ENCODE results near the gene PRR7. TPM values are rescaled to one million over a fixed set of nuclear protein-coding genes. Genes with fewer than 3 reads are reported as not detected.

PRR7 gene
- total and polyA plus RNA-seq, 2 of the 13 experiments (the other 11 are each of a cell fraction or from before 2014, with no cell fraction given): 4.8 to 5.0 TPM

DNA sequence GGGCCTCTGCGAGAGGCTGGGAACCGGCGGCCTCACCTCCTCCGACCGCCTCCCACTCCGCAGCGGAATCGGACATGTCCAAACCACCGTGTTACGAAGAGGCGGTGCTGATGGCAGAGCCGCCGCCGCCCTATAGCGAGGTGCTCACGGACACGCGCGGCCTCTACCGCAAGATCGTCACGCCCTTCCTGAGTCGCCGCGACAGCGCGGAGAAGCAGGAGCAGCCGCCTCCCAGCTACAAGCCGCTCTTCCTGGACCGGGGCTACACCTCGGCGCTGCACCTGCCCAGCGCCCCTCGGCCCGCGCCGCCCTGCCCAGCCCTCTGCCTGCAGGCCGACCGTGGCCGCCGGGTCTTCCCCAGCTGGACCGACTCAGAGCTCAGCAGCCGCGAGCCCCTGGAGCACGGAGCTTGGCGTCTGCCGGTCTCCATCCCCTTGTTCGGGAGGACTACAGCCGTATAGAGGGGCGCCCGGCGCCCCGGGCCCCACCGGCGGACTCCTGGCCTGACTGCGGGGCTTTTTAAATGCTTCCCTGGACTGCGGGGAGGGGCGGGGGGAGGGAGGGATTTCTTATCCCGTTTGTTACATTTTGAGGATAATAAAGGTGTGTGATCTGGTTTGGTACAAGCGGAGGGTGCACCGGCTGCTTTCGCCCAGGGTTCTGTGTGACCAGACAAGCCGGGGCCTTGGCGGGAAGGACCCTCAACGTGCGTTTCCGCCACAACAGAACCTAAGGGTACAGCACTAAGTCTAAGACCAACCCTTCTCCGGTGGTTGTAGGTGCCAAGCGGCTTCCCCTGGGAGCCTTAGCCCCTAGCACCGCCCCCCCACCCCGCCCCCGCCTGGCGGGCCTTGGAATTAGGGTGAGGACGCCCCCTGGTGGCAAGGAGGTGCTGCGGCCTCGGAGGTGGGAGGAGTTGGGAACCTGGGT is 9.3 kb downstream of the PRR7 start (continued):
- TF ChIP-seq HMGXB3 (CRISPR knock-in tag; IDR thresholded peaks at IDR 0.05; ENCODE audit: borderline replicate concordance) (no peak), EEA1 (CRISPR knock-in tag; IDR thresholded peaks at IDR 0.05; ENCODE audit: borderline replicate concordance) (peak; percentile 72; the same call in 1 of the 2 replicates), ZNF256 (CRISPR knock-in tag; conservative IDR thresholded peaks at IDR 0.05) (no peak), CC2D1A (CRISPR knock-in tag; IDR thresholded peaks at IDR 0.05) (0 out of 2 replicates have a peak, but pooled peaks have one; percentile 17), HMG20B (CRISPR knock-in tag; conservative IDR thresholded peaks at IDR 0.05) (no peak), MEIS1 (CRISPR knock-in tag; IDR thresholded peaks at IDR 0.05; ENCODE audit: borderline replicate concordance) (no peak), ZNF780A (CRISPR knock-in tag; IDR thresholded peaks at IDR 0.05) (no peak), PHB2 (IDR thresholded peaks at IDR 0.05; ENCODE audit: partially characterized antibody) (no peak), ZNF839 (CRISPR knock-in tag; IDR thresholded peaks at IDR 0.05; ENCODE audit: borderline replicate concordance) (no peak), ZNF749 (CRISPR knock-in tag; IDR thresholded peaks at IDR 0.05; ENCODE audit: borderline replicate concordance) (no peak), ZNF383 (CRISPR knock-in tag; IDR thresholded peaks at IDR 0.05; ENCODE audit: borderline replicate concordance) (no peak), JUN (CRISPR knock-in tag; IDR thresholded peaks at IDR 0.05) (no peak), ZNF446 (CRISPR knock-in tag; IDR thresholded peaks at IDR 0.05) (no peak), KLF13 (CRISPR knock-in tag; IDR thresholded peaks at IDR 0.05) (no peak), MIER3 (CRISPR knock-in tag; IDR thresholded peaks at IDR 0.05; ENCODE audit: borderline replicate concordance) (no peak), GATAD2A (CRISPR knock-in tag; IDR thresholded peaks at IDR 0.05) (peak; percentile 45; the same call in 1 of the 2 replicates), E2F5 (CRISPR knock-in tag; conservative IDR thresholded peaks at IDR 0.05) (no peak), GPN1 (CRISPR knock-in tag; IDR thresholded peaks at IDR 0.05; ENCODE audit: borderline replicate concordance) (no peak), SUZ12 (IDR thresholded peaks at IDR 0.05; ENCODE audit: low read depth, low read length) (no peak), SOX5 (CRISPR knock-in tag; IDR thresholded peaks at IDR 0.05; ENCODE audit: borderline replicate concordance) (no peak), ZBTB20 (CRISPR knock-in tag; IDR thresholded peaks at IDR 0.05; ENCODE audit: borderline replicate concordance, low read depth) (0 out of 2 replicates have a peak, but pooled peaks have one; percentile 39), ZNF24 (IDR thresholded peaks at IDR 0.05) (no peak)
- TF ChIP-seq, protein P1, sequence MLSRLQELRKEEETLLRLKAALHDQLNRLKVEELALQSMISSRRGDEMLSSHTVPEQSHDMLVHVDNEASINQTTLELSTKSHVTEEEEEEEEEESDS (CRISPR knock-in tag; IDR thresholded peaks at IDR 0.05; ENCODE audit: borderline replicate concordance): no peak

All from HepG2 (cell line).